GM13976 (cell line): ENCODE data around the gene INAFM2.
A peak's percentile ranks its signal among the peaks of the same experiment; 100 is the strongest.

Experiments
- DNase-seq: peaks from one replicate; pipeline ENCODE4 v3.0.0; 2012; ENCODE audit warnings: low spot score
- CTCF ChIP-seq: IDR thresholded peaks from 2 replicates; pipeline ENCODE4 v1.5.1; 2012; ENCODE audit warnings: borderline replicate concordance, mild to moderate bottlenecking; ENCODE audit not compliant: insufficient read depth; ENCODE audit errors: extremely low read depth, missing control alignments, control extremely low read depth
- in situ Hi-C: fragments of 300-500 bp; cut with MboI; formaldehyde crosslinking; loops from one replicate; pipeline ENCODE4 v1.12.0; 2022; ENCODE audit warnings: low sequenced_read_pairs, mixed read lengths, inconsistent platforms; ENCODE audit not compliant: unreplicated experiment

Gene INAFM2

DNA sequence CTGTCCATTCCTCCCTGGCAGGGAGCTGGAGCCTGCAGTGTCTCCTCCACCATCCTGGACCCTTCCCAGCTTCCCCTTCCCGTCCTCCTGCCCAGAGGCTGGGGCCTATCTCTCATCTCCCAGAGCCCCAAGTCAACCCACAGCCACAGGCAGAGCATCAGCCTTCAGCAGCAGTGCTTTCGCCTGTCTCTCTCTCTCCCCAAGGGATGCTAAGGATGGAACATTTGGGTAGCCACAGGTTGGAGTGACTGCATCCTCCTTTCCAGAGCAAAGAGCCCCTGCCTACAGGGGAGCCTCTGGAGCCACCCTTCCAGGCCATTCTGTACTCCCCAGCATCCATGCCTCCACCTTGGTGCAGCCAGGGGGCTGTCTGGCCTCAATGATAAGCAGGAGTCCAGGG, 19.9 kb upstream of the INAFM2 start:
- TF ChIP-seq CTCF: no peak
- DNase-seq: no peak
- in situ Hi-C loops: no loop called here

DNA sequence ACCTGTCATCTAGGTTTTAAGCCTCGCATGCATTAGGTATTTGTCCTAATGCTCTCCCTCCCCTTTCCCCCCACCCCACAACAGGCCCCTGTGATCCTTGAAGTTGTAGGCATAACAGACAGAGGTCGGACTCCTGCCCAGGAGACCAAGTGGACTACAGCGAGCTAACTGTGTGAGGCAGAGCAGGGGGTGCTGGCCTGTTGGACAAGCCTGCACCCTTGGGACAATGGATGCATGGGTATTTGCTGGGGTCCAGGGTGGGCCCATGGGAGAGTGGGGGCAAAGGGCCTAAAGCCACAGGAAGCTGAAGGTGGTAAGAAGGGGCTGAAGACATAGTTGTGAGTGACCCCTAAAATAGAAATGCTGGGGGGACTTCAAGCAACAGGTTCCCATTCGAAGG, 18.2 kb upstream of the INAFM2 start:
- in situ Hi-C loops: no loop called here
- no peak for TF ChIP-seq CTCF
- DNase-seq: no peak

DNA sequence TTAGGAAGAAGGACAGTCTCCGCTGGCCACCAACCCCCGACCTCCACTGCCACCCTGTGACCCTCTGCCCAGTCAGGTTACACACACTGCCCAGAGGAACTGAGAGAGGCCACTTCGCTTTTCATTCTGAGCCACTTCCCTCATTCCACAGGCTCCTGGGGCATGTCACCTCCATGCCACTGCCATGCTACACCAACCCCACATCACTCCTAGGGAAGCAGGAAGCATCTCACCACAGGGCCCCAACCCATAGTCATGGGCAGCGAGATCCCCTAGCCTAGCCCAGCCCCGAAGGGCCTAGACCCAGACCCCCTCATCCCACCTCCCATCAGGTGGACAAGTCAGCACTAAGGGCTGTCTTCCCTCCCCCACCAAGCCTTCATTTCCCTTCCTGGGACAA, 17.1 kb upstream of the INAFM2 start:
- TF ChIP-seq CTCF: no peak
- in situ Hi-C loops: no loop called here
- no peak for DNase-seq

GRCh38 chr15:40306908-40307307, 16.6 kb upstream of the INAFM2 start:
- peak; percentile 47 for DNase-seq
- TF ChIP-seq CTCF: no peak
- in situ Hi-C loops: no loop called here

- DNase-seq: peak; percentile 83
- TF ChIP-seq CTCF: peak; percentile 52
- in situ Hi-C loops: no loop called here
Observed at GRCh38 chr15:40307421-40308211, 15.9 kb upstream of the INAFM2 start, which contains the start of gene PLCB2. Gene PLCB2 (minus strand): TSS chr15:40307935. CDS start chr15:40307672, 263 bp downstream.

DNA sequence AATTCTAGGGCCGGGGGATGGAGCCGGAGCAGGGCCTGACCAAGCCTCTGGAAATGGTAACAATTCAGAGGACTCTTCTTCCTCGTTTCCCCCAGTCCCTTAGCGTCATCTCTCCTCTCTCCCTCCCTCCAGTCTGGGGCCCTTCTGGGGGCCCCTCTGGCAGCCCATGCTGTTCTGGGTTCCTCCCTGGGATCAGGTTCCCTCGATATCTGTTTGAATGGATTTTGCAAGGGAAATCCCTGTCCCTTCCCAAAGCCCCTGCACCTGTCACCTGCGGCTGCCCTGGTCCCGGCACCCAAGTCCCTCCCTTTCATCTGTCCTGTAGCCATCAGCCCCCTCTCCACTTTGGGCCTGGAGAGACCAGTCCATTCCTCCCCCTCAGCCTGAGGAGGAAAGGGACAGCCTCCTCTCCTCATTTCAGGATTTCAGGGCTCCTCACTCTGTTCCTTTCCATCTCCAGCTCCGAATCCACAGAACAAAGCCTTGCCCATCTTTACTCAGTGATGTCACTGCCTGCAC, 14.1 kb upstream of the INAFM2 start:
- no peak for DNase-seq
- no peak for TF ChIP-seq CTCF
- in situ Hi-C loops: no loop called here
